Activated B cell treated with CpG ODN at 0.5 μM for 24 hours (primary cell): ENCODE results near the gene PRKN. TPM values are rescaled to one million over a fixed set of nuclear protein-coding genes. Genes with fewer than 3 reads are reported as not detected.

Experiments used
- ATAC-seq: fragments of 200-7000 bp; cut with Tn5 transposase; one replicate; pipeline ENCODE4 v1.10.0; 2021; ENCODE audit warnings: low read depth, mild to moderate bottlenecking, moderate library complexity
- CTCF ChIA-PET: fragments of 350-600 bp; sonication (Branson Sonifier 250); formaldehyde crosslinking; loops from one replicate; lab custom pipeline; 2021; ENCODE audit warnings: antibody characterized with exemption; lab: Charles Lee
- POLR2A ChIA-PET: fragments of 350-600 bp; sonication (Branson Sonifier 250); formaldehyde crosslinking; loops from one replicate; lab custom pipeline; 2021; ENCODE audit warnings: antibody characterized with exemption; lab: Charles Lee
- DNase-seq: peaks from one replicate; pipeline ENCODE4 v3.0.0; 2022
- H3K27ac Mint-ChIP-seq: one replicate; pipeline ENCODE4 v1.8.0; 2020; ENCODE audit warnings: mixed read lengths
- H3K27me3 Mint-ChIP-seq: one replicate; pipeline ENCODE4 v1.8.0; 2021; ENCODE audit warnings: mixed read lengths
- H3K36me3 Mint-ChIP-seq: one replicate; pipeline ENCODE4 v1.8.0; 2021; ENCODE audit warnings: low read depth, mixed read lengths
- H3K4me1 Mint-ChIP-seq: one replicate; pipeline ENCODE4 v1.8.0; 2021; ENCODE audit warnings: mixed read lengths
- H3K4me3 Mint-ChIP-seq: one replicate; pipeline ENCODE4 v1.8.0; 2020; ENCODE audit warnings: mild to moderate bottlenecking, mixed read lengths
- H3K9me3 Mint-ChIP-seq: one replicate; pipeline ENCODE4 v1.8.0; 2020; ENCODE audit warnings: mixed read lengths
- CTCF ChIP-seq: fragments of 200-600 bp; IDR thresholded peaks from one replicate; pipeline ENCODE4 v1.8.0; 2022; ENCODE audit warnings: antibody characterized with exemption, mild to moderate bottlenecking
- intact Hi-C: fragments of 100-400 bp; cut with micrococcal nuclease; formaldehyde crosslinking; loops from one replicate; pipeline ENCODE4 v1.15.1; 2024
- total RNA-seq: library from RNA; stranded (reverse); gene quantifications from 2 replicates; pipeline ENCODE4 v1.2.3, GENCODE V29; 2022

The PRKN gene
- total RNA-seq, 1 donor from 2014 or later: 2.3 TPM

DNA sequence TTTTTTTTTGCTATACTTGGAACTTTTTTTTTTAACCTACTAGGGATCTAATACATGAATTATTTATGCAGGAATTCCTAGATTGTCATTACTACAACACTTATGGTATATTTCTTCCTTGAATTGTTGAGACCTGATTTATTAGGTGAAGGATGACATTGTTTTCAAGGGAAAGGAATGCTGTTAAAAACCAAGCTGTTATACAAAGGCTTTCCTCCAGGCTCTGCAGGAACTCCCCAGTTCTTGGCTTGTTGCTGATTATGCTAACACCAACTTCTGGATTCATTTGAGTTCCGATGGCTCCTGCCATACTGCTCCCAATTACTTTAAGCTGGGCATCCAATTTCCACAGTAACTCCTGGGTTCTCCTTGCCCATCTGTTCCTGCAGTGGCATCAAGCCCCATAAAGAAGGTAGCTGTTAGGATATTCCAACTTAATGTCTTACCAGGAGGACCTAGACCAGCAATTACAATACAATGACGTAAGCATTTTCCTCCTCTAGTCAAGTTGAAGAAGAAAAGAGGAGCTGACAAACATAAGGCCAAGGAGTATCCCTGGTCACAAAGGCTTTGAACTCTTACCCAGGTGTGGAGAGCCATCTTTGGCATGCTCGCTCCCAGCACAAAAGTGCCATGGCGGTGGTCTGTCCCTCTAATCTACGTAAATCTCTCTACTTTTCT, 1237.8 kb downstream of the PRKN start:
- no peak for TF ChIP-seq CTCF
- CTCF ChIA-PET: no interaction called here

DNA sequence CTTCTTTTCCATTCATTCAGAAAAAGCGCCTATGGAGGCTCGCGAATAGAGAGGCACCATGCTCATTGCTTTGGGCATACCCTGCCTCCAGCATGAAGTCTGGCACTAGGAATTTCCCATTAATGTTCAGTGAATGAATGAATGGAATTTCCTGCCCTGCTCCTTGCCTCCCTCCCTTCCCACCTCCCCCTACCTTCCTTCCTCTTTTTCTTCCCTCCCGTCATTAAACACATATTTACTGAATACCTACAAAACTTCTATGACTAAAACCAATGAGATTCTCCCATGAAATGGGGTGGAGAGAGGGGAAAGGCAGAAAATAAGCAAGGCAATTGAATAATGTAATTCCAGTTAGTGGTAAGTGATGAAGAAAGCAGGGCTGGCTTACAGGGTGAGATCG, 1239.9 kb downstream of the PRKN start:
- Mint-ChIP-seq H3K4me3 (no peak overlapping the region), H3K4me1 (no peaks in the 10 kb centered on the region), H3K27ac (no peak overlapping the region), H3K9me3 (no peaks in the 10 kb centered on the region), H3K27me3 (no peaks in the 10 kb centered on the region), H3K36me3 (no peaks in the 10 kb centered on the region)
- CTCF ChIA-PET: no interaction called here
- no peak for TF ChIP-seq CTCF
- DNase-seq: no peak
- POLR2A ChIA-PET: no interaction called here
- intact Hi-C loops: no loop called here
- no peak for ATAC-seq

More for the DNA sequence above, 1237.8 kb downstream of the PRKN start:
- DNase-seq (no peak), ATAC-seq (no peak)
- intact Hi-C loops: no loop called here
- H3K27ac Mint-ChIP-seq: no peak overlapping the region
- no peaks in the 10 kb centered on the region for H3K4me1 Mint-ChIP-seq
- H3K9me3 Mint-ChIP-seq: no peaks in the 10 kb centered on the region
- H3K27me3 Mint-ChIP-seq: no peaks in the 10 kb centered on the region
- H3K36me3 Mint-ChIP-seq: no peaks in the 10 kb centered on the region
- H3K4me3 Mint-ChIP-seq: no peak overlapping the region
- POLR2A ChIA-PET: no interaction called here

DNA sequence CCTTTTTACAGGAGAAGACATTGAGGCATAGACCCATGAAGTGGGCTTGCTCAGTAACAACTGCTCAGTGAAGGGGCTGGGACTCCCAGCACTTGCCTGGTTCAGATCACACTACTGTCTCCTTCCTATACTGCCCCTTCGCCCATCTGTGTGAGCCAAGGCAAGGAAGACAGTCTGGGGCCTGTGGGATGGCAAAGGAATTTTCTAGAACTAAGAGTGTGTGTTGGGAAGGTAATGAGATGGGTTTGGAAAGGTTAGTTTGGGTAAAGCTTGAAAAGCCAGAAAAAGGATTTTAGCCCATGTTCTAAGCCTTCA, 1240.4 kb downstream of the PRKN start:
- POLR2A ChIA-PET: no interaction called here

DNA sequence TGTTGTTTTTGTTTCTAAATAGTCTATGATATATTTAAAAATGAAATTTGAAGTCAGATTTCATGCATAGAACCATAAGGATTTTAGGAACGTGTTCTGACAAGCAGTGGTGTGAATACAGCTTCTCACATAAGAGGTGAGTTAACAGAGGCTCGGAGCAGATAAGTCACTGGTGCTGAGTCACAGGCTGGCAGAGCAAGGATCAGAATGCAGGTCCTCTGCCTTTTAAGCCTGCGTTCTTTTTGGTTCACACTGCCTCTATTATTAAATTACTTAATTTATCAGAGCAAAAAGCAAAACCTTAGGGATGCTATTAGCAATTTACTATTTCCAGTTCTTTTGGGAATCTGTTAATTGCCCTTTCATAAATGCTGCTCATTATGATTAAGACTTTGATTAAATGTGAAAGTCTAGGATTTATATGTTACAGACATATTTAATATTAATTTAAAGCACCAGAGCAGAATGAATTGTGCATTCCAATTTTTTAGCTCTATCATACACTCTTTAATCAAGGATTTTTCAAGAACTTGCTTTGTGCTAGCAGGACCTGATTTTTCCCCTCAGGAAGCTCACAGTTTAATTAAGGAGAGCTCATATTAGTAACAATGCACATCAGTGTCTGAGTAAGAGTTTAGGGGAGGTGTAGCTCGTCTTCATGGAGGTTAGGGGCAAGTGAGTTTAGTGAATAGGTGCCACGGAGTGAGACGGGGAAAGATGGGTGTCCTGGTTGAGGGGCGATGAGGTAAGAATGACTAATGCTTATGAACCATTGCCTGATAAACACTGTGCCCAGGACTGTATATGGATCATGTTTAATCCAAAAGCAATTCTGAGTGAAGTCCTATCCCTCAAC, 1241.0 kb downstream of the PRKN start:
- H3K4me1 Mint-ChIP-seq: no peaks in the 10 kb centered on the region
- H3K36me3 Mint-ChIP-seq: no peaks in the 10 kb centered on the region
- POLR2A ChIA-PET: no interaction called here
- DNase-seq (no peak), ATAC-seq (no peak)
- H3K9me3 Mint-ChIP-seq: no peaks in the 10 kb centered on the region
- H3K4me3 Mint-ChIP-seq: no peak overlapping the region
- no peaks in the 10 kb centered on the region for H3K27me3 Mint-ChIP-seq
- no peak overlapping the region for H3K27ac Mint-ChIP-seq
- intact Hi-C loops: no loop called here
- CTCF ChIA-PET: no interaction called here
- no peak for TF ChIP-seq CTCF

More for the DNA sequence above, 1240.4 kb downstream of the PRKN start:
- Mint-ChIP-seq H3K4me3 (no peak overlapping the region), H3K27ac (no peak overlapping the region), H3K4me1 (no peaks in the 10 kb centered on the region), H3K36me3 (no peaks in the 10 kb centered on the region), H3K27me3 (no peaks in the 10 kb centered on the region), H3K9me3 (no peaks in the 10 kb centered on the region)
- intact Hi-C loops: no loop called here
- no peak for TF ChIP-seq CTCF
- CTCF ChIA-PET: no interaction called here
- DNase-seq (no peak), ATAC-seq (no peak)

DNA sequence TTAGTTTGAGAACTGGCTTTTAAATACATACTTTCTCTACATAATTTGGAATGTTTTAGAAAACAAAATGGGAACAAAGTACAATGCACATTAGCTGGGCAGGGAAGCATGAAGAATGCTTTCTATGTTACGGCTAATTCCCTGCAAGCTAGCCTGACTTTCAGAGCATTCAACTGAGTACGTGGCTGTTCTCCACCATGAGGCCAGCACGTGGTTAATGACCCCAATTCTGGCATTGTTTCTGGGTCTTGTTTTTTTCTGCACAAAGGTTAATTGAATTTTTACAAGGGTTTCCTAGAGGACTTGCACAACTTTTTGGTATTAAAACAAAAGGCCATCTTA, 1245.1 kb downstream of the PRKN start:
- Mint-ChIP-seq H3K27me3 (no peaks in the 10 kb centered on the region), H3K4me1 (no peaks in the 10 kb centered on the region), H3K4me3 (no peak overlapping the region), H3K36me3 (no peaks in the 10 kb centered on the region), H3K9me3 (no peaks in the 10 kb centered on the region), H3K27ac (no peak overlapping the region)
- DNase-seq: no peak
- ChIA-PET CTCF (no interaction called here), POLR2A (no interaction called here)
- ATAC-seq: no peak
- intact Hi-C loops: no loop called here
- TF ChIP-seq CTCF: no peak
